Activated B cell treated with CpG ODN at 0.5 μM for 24 hours (primary cell): ENCODE data around the gene C10orf143. TPM values are rescaled to one million over a fixed set of nuclear protein-coding genes. Genes with fewer than 3 reads are reported as not detected.

ENCODE experiments used
- ATAC-seq: fragments of 200-7000 bp; cut with Tn5 transposase; one replicate; pipeline ENCODE4 v1.10.0; 2021; ENCODE audit warnings: low read depth, mild to moderate bottlenecking, moderate library complexity
- CTCF ChIA-PET: fragments of 350-600 bp; sonication (Branson Sonifier 250); formaldehyde crosslinking; loops from one replicate; lab custom pipeline; 2021; ENCODE audit warnings: antibody characterized with exemption; lab: Charles Lee
- POLR2A ChIA-PET: fragments of 350-600 bp; sonication (Branson Sonifier 250); formaldehyde crosslinking; loops from one replicate; lab custom pipeline; 2021; ENCODE audit warnings: antibody characterized with exemption; lab: Charles Lee
- DNase-seq: peaks from one replicate; pipeline ENCODE4 v3.0.0; 2022
- H3K27ac Mint-ChIP-seq: one replicate; pipeline ENCODE4 v1.8.0; 2020; ENCODE audit warnings: mixed read lengths
- H3K27me3 Mint-ChIP-seq: one replicate; pipeline ENCODE4 v1.8.0; 2021; ENCODE audit warnings: mixed read lengths
- H3K36me3 Mint-ChIP-seq: one replicate; pipeline ENCODE4 v1.8.0; 2021; ENCODE audit warnings: low read depth, mixed read lengths
- H3K4me1 Mint-ChIP-seq: one replicate; pipeline ENCODE4 v1.8.0; 2021; ENCODE audit warnings: mixed read lengths
- H3K4me3 Mint-ChIP-seq: one replicate; pipeline ENCODE4 v1.8.0; 2020; ENCODE audit warnings: mild to moderate bottlenecking, mixed read lengths
- H3K9me3 Mint-ChIP-seq: one replicate; pipeline ENCODE4 v1.8.0; 2020; ENCODE audit warnings: mixed read lengths
- CTCF ChIP-seq: fragments of 200-600 bp; IDR thresholded peaks from one replicate; pipeline ENCODE4 v1.8.0; 2022; ENCODE audit warnings: antibody characterized with exemption, mild to moderate bottlenecking
- intact Hi-C: fragments of 100-400 bp; cut with micrococcal nuclease; formaldehyde crosslinking; loops from one replicate; pipeline ENCODE4 v1.15.1; 2024
- total RNA-seq: library from RNA; stranded (reverse); gene quantifications from 2 replicates; pipeline ENCODE4 v1.2.3, GENCODE V29; 2022

C10orf143 gene
- total RNA-seq, 1 donor from 2014 or later: 10.1 TPM

DNA sequence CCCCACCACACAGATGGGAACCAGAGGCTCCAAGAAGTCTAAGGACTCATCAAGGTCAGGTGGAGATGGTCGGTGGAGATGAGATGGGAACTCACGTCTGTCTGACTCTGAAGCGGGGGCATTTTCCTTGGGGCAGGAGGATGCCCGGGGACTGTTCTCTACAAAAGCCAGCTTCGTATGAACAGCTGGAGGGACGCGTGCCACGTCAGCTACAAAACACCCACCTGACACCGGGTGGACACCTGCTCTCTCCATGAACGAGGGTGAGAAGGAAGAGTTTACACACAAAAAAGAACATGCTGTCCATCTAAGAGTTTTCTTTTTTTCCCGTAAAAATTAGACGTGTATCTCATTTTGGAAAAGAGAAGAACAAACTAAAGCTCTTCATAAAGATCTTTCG is 47.7 kb downstream of the C10orf143 start:
- no peak overlapping the region for H3K4me3 Mint-ChIP-seq
- DNase-seq (no peak), ATAC-seq (no peak)
- no peak for TF ChIP-seq CTCF
- intact Hi-C loops: no loop called here
- POLR2A ChIA-PET: no interaction called here
- peaks cover 20% of the 10 kb centered on the region for H3K36me3 Mint-ChIP-seq
- no peaks in the 10 kb centered on the region for H3K4me1 Mint-ChIP-seq
- H3K9me3 Mint-ChIP-seq: no peaks in the 10 kb centered on the region
- CTCF ChIA-PET: no interaction called here
- no peak overlapping the region for H3K27ac Mint-ChIP-seq
- H3K27me3 Mint-ChIP-seq: no peaks in the 10 kb centered on the region

- CTCF ChIA-PET: no interaction called here
- H3K36me3 Mint-ChIP-seq: peaks cover 14% of the 10 kb centered on the region
- no peak overlapping the region for H3K4me3 Mint-ChIP-seq
- TF ChIP-seq CTCF: no peak
- no peaks in the 10 kb centered on the region for H3K27me3 Mint-ChIP-seq
- POLR2A ChIA-PET: no interaction called here
- H3K4me1 Mint-ChIP-seq: no peaks in the 10 kb centered on the region
- intact Hi-C loops: no loop called here
- ATAC-seq: no peak
- DNase-seq: no peak
- H3K9me3 Mint-ChIP-seq: no peaks in the 10 kb centered on the region
- no peak overlapping the region for H3K27ac Mint-ChIP-seq
Measured at GRCh38 chr10:130062201-130062600, 48.4 kb downstream of the C10orf143 start.

- Mint-ChIP-seq H3K4me1 (no peaks in the 10 kb centered on the region), H3K36me3 (peaks cover 14% of the 10 kb centered on the region), H3K4me3 (no peak overlapping the region), H3K27me3 (no peaks in the 10 kb centered on the region), H3K9me3 (no peaks in the 10 kb centered on the region), H3K27ac (no peak overlapping the region)
- ChIA-PET POLR2A (no interaction called here), CTCF (no interaction called here)
- ATAC-seq (no peak), DNase-seq (no peak)
- TF ChIP-seq CTCF: no peak
- intact Hi-C loops: no loop called here
Measured at GRCh38 chr10:130061760-130062159, 48.9 kb downstream of the C10orf143 start.

DNA sequence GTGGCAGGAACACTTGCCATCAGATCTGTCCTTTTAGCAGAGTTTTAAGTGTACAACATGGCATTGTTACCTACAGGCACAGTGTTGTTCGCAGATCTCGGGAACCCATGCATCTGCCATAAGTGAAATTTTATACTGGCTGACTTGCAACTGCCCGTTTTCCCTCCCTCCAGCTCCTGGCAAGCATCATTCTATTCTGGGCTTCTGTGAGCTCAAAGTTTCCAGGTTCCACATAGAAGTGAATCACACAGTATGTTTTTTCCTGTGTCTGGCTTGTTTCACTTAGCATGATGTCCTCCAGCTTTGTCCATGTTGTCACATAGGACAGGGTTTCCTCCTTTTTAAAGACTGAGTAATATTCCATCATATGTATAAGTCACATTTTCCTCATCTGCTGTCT is 56.6 kb downstream of the C10orf143 start:
- Mint-ChIP-seq H3K36me3 (no peaks in the 10 kb centered on the region), H3K27ac (no peak overlapping the region), H3K9me3 (no peaks in the 10 kb centered on the region), H3K4me3 (no peak overlapping the region), H3K27me3 (no peaks in the 10 kb centered on the region), H3K4me1 (no peaks in the 10 kb centered on the region)
- ChIA-PET CTCF (no interaction called here), POLR2A (no interaction called here)
- no peak for DNase-seq
- intact Hi-C loops: no loop called here
- no peak for ATAC-seq
- no peak for TF ChIP-seq CTCF

- intact Hi-C loops: no loop called here
- CTCF ChIA-PET: no interaction called here
Measured at GRCh38 chr10:130053561-130053960, 57.1 kb downstream of the C10orf143 start.

More at GRCh38 chr10:130053561-130053960, 57.1 kb downstream of the C10orf143 start:
- ATAC-seq (no peak), DNase-seq (no peak)
- H3K36me3 Mint-ChIP-seq: no peaks in the 10 kb centered on the region
- no peak for TF ChIP-seq CTCF
- H3K4me3 Mint-ChIP-seq: no peak overlapping the region
- no peak overlapping the region for H3K27ac Mint-ChIP-seq
- no peaks in the 10 kb centered on the region for H3K9me3 Mint-ChIP-seq
- H3K27me3 Mint-ChIP-seq: no peaks in the 10 kb centered on the region
- no peaks in the 10 kb centered on the region for H3K4me1 Mint-ChIP-seq
- POLR2A ChIA-PET: no interaction called here
